Measurements from ENCODE around the gene C2CD2.

DNA sequence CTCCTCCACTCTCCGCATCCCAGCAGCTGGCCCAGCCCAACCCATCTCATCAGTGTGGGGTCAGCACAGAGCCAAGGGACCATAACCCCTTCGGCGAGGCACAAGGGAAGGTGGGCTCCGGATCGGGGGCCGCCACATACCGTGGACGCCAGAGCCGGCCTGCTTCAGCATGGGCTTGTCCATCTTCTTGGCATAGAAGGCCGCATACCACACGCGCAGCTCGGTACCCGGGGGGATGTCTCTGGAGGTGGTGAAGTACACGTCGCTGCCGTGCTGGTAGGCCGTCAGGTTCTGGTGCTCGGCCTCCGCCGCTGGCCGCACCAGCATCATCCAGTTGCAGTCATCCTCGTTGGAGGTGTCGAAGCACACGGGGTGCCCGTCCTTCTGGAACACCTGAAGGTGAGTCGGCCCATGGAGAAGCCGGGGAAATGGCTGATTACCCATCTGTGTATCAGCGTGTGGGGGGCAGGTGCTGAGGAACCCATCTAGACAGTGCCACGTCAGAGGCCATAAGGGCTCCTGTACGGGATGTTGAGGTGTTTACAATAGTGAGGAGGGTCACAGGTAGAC, 99.3 kb downstream of the C2CD2 start:
- TF ChIP-seq, protein P1, sequence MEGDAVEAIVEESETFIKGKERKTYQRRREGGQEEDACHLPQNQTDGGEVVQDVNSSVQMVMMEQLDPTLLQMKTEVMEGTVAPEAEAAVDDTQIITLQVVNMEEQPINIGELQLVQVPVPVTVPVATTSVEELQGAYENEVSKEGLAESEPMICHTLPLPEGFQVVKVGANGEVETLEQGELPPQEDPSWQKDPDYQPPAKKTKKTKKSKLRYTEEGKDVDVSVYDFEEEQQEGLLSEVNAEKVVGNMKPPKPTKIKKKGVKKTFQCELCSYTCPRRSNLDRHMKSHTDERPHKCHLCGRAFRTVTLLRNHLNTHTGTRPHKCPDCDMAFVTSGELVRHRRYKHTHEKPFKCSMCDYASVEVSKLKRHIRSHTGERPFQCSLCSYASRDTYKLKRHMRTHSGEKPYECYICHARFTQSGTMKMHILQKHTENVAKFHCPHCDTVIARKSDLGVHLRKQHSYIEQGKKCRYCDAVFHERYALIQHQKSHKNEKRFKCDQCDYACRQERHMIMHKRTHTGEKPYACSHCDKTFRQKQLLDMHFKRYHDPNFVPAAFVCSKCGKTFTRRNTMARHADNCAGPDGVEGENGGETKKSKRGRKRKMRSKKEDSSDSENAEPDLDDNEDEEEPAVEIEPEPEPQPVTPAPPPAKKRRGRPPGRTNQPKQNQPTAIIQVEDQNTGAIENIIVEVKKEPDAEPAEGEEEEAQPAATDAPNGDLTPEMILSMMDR (IDR thresholded peaks at IDR 0.05) = no peak
- TF ChIP-seq RFX5 (IDR thresholded peaks at IDR 0.05; ENCODE audit: low read length) (no peak), REST (IDR thresholded peaks at IDR 0.05; ENCODE audit: low read depth, low read length) (no peak), EZH2phosphoT487 (IDR thresholded peaks at IDR 0.05; ENCODE audit: borderline replicate concordance, low read depth) (no peak), JUND (IDR thresholded peaks at IDR 0.05) (no peak), EP300 (IDR thresholded peaks at IDR 0.05; ENCODE audit: borderline replicate concordance in 1 of 2, low read depth in 1 of 2, low read length in 1 of 2) (no peak), FOXJ3 (CRISPR knock-in tag; IDR thresholded peaks at IDR 0.05) (no peak), SMC3 (IDR thresholded peaks at IDR 0.05; ENCODE audit: low read depth, low read length) (no peak), TAF1 (IDR thresholded peaks at IDR 0.05; ENCODE audit: borderline replicate concordance, low read depth, low read length) (no peak), POLR2AphosphoS5 (IDR thresholded peaks at IDR 0.05; ENCODE audit: low read depth, low read length) (no peak), RAD21 (IDR thresholded peaks at IDR 0.05; ENCODE audit: low read length) (no peak)
- TF ChIP-seq, protein P2, sequence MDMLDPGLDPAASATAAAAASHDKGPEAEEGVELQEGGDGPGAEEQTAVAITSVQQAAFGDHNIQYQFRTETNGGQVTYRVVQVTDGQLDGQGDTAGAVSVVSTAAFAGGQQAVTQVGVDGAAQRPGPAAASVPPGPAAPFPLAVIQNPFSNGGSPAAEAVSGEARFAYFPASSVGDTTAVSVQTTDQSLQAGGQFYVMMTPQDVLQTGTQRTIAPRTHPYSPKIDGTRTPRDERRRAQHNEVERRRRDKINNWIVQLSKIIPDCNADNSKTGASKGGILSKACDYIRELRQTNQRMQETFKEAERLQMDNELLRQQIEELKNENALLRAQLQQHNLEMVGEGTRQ (IDR thresholded peaks at IDR 0.05; ENCODE audit: borderline replicate concordance, low read depth, low read length) = no peak
